Superior temporal gyrus (tissue), 1 donor: ENCODE results near the gene FBXO4.
A peak's percentile ranks its signal among the peaks of the same experiment; 100 is the strongest.
"Not testable (repeated sequence)": the region's sequence is repeated elsewhere in the genome, so short reads cannot be mapped to it uniquely, and the experiment has no call there.

ENCODE experiments used
- DNase-seq: peaks from one replicate; pipeline ENCODE4 v3.0.0-alpha.2; 2016; ENCODE audit errors: extremely low spot score

The FBXO4 gene

DNA sequence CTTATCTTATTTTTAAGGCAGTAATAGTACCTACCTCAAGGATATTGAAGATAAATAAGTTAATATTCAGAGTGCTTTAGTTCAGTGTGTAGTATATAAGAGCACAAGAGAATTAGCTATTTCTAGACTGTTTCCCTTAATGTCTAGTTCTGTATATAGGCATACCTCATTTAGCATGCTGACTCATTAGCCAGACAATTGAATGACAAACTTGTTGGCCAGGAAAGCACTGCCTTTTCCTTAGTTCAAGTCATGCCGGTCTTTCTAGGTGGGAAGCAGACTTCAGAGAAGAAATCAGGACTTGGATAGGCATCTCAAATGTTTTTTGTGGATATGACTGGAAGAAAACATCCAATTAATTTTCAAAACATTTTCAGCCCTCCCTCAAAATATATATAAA, 3.2 kb upstream of the FBXO4 start:
- DNase-seq, result no peak

DNA sequence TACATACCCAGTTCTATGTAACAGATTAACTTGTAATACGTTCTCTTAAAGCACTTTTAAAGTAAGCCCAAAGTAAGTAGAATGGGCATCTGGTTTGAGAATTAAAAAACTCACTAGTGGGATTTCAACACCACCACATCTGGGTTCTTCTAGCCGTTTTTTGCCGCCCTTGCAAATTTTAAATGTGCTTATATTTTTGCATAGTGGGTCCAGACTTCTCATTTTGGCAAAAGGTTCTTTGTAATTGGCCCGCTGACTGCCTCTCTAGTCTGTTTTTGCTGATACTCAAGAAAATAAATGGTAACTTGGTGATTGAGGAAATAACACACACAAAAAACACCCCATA, 582 bp upstream of the FBXO4 start:
- peak; percentile 19 for DNase-seq

DNA sequence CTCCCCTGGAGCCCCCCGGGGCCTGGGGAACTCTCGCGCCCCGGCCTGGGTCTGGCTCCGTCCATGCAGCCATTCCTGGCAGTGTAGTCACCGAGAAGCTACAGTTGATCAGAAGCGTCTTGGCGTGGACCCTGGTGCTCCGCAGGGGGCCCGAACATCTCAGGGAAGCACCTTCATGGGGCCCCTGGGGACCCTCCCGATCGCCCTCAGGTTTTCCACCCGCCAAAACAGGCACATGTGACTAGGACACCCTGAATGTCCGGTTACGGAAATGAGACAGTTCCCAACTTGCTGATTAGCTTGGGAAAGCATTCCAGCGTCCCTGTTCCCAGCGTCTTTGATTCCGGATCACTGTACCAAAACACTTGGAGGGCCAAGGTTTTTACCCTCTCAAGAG, 472 bp downstream of the FBXO4 start:
- peak; percentile 45 for DNase-seq

DNA sequence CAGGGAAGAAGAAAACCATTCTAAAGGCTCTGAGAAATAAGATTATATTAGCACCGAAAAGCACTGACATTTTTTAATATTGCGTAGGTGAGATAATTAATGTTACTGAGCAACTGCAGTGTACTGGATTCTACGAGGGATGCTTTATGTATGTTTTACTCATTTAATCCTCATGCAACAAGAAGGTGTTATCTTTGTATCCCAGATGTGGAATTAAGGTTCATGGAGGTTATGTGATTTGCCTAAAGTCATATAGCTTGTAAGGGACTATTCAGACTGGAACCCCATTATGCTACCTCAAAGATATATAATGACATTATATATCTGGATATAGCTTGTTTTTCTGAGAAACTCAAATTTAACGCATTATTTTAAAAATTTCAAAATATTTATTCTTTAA, 2.5 kb downstream of the FBXO4 start:
- DNase-seq, result no peak

DNA sequence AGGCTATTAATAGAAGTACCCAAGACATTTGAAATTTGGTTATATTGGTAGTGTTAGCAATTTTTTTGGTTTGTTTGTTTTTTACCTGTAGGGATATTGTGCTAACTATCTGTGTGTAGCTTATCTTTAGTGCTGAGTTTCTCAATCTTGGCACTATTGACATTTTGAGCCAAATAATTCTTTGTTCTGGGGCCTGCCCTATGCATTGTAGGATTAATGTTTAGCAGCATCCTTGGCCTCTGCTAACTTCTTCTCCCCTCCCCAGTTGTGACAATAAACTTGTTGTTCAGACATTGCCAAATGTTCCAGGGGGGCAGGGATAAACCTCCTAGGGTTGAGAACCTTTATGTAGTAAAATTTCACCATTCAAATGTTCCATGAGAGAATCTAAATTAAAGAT, 4.0 kb downstream of the FBXO4 start:
- no peak for DNase-seq

DNA sequence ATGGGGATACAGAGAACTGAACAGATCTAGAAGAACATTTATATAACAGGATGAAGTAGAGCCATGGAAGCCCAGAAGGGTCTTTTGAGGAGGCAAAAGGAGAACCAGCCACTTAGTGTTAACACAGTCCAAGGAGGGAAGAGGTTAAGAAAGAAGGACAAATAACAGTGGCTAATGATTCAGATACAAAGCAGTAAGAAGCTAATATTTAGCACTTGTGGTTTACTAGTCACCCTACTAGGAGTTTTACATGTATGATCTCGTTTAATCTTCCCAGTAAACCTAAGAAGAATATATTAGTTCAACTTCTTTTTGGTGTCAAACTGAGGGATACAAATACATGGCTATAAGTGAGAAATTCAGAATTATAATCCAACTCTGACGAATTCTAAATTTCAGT, 7.7 kb downstream of the FBXO4 start:
- no peak for DNase-seq

DNA sequence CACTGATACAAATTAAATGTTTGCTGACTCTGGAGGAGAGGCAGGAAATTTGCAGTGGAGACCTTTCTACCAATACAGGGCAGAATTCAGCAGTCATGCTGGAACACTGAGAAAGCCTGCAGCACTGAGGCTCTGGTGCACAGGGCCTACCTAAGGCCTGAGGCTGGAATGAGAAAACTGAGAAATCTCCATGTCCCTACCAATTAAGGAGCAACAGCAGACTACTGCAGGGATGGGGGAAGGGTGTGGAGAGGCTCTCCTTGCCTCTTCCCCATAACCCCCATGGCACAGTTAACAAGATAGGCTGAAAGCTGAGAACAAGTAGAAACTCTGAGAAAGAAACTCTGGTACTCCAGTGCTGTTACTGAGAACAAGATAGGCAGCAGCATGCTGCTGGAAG, 10.5 kb downstream of the FBXO4 start:
- no peak for DNase-seq

DNA sequence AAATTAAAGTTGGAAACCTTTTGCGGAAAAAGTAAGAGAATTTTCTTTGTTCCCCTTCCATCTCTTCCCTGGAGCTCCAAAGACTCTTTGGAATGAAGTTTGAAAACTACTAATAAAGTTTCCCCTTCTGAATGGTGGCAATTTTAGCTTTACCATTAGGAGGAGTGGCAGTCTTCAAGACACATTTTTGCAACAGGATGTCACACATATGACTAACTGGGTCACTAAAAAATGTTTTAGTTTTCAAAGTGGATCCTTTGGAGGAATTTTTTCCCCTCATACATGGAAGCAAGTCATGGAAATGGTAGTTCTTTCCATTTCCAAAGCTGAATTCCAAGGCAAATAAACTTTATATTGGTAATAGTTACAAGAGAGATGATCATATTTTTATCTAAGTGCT, 15.6 kb downstream of the FBXO4 start:
- no peak for DNase-seq

DNA sequence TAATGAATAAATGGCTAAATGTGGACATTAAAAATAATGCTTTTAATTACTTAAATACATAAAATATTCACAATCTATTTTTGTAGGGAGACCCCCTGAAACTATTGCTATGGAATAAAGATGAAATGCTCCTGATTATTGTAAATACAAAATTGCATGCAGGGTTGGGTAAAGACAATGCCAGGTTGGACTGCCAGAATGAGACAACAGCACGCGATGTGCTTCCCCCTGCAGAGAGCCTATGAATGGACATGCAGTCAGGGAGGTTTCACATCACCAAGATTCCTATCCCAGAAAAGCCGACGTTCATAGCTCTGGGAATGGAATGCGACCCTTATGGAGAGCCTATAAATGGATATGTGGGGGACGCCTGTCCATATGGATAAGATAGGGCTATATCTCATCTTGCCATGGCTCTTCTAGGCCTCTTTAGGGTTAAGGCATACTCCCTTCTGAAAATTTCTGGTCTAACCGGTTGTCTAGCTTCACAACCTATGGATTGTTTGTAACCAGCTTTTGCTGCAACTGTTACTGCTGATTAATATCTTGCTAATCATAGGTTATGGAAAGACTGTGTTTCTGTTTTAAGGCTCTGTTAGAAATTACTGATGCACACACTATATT, 20.4 kb downstream of the FBXO4 start:
- DNase-seq, result not testable (repeated sequence)

DNA sequence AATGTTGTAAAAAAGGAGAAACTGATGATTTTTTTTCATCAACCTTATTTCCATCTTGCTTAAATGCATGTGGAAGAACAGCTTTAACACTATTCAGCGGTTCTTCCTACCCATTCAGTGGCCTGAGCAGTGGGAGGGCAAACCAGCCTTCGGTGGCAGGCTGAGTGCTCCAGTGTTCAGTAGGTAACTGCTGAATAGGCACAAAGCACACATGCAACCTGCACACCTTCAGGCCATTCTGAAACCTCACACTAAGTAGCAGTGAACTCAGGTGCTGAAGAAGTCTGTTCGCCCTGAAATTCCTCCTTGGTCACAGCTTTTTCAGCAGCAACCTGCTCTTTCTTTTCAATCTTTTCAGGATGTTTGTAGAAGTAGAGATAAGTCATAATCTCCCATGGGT, 26.1 kb downstream of the FBXO4 start:
- DNase-seq, result no peak

DNA sequence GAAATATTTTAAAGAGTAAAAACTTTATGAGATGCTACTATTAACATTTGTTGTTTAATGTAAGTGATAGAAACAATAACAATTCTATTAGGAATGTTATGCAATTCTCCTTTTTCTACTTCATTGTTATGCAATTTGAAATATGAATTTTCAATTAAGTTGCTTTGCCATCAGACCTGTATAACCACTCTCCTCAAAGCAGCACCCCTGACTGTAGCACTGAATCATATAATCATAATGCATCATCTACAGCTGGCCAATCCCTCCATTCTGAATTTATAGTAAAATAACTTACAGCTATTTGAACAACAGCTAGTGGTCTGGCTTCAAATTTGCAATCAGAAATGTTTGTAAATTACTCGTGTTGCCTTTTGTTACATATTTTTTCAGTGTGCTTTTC, 29.2 kb downstream of the FBXO4 start:
- no peak for DNase-seq

DNA sequence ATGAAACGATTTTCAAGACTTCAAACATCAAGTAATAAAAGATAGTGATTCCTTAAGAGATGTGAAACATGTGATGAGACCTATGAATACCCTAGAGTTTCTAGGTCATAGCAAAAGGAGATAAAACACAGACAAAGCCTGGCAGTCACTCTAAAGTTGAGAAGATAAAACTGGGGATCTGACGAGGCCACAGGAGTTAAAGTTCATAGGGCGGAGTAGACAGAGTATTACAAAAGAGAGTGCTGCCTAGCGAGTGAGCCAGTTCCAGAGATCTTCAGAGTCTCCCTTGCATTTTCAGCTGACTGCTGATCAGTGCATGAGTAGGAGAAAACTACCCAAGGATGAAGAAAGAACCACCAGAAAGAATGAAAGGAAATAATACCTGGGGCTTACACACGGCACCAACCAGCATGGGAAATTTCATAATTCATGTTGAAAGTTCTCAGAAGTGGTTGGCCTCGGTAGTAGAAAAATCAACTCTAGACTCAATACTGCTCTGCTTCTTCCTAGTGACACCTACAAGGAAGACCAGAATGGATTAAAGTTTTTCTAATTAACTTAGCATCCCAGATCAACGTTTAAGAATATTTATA, 30.4 kb downstream of the FBXO4 start:
- DNase-seq, result no peak

DNA sequence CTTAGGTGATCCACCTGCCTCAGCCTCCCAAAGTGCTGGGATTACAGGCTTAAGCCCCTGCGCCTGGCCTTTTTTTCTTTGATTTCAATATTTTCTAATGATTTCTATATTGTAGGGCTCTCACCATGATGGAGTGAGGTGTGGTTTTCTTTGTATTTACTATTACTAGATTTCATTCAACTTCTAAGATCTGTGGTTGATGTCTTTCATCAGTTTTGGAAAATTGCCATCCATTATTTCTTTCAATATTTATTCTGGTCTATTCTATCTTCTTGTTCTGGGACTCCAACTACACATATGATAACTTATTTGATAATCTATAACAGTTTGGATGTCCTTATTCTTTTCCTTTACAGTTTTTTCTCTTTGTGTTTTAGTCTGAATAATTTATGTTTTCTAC, 31.9 kb downstream of the FBXO4 start:
- no peak for DNase-seq

DNA sequence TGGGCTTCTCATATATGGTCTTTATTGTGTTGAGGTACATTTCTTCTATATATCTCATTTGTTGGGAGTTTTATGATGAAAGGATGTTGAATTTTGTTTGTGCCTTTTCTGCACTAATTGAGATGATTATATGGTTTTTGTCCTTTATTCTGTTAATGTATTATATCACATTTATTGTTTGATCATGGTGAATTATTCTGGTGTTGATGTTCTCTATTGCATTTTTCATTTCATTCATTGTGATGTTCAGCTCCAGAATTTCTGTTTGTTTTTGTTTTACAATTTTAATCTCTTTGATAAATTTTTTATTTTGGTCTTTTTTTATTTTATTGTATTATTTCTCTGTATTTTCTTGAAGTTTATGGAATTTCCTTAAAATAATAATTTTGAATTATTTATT, 35.4 kb downstream of the FBXO4 start:
- DNase-seq, result no peak

DNA sequence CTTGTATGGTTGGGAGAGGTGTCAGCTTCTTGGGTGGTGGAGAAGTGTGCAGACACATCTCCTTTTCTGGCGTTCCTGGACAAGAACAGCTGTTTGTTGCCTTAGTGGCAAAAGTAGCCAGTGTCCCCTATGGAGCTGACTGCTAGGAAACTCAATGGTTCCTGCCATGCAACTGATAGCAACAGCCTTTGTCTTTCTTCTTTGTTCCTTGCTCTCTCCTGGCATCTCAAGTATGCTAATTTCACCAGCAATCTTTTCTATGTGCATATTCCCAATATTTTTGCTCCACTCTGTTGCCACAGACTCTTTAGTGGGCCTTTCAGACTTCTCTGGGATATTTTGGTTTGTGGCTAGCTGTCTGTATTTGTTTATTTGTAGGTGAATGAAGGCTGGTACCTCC, 36.7 kb downstream of the FBXO4 start:
- no peak for DNase-seq

DNA sequence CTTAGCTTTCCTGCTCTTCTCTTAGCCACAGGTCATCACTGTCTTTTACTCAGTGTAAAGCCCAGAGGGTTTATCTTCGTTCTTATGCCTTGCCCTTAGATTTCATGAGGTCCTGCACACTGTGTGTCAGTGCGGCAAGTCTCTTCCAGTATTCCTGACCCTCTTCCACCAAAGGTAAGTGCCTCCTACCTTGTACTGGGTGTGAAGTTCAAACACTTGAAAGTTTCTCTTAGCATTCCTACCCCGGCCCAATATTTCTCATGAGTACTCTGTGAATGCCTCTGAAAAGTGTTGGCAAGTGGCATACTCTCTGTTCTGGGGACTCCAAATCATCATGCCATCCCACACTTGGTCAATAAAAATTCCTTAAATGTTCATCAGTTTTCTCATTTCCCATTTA, 37.4 kb downstream of the FBXO4 start:
- no peak for DNase-seq

DNA sequence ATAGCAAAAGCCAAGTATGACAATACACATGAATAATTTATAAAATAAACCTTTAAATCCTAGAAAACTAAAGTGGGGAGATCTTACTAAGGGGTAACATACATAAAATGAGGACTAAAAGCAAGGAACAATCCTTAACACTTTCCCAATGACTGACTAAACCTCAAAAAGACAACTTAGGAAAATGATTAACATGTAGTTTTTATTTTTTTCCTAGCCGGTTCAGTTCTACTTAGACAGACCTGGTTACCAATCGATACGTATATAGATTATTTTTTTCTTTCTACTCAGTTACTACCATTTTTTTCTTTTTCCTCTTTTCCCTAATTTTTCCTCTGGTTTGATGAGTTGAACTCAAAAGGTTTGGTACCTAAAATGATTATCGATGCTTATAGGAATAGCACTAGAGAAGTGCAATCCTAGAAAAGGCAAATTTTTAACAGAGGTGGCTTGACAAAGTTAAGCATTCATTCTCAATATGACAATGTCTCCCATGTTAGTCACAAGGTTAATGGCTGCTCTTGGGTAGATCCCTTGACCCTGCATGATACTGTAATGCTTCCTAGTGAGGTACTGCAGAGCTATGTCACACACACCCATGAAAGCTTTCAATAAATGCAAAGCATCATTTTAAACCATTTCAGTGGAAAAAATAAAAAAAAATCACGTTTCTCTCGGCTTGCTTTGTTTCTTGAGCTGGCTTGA, 41.5 kb downstream of the FBXO4 start:
- no peak for DNase-seq

DNA sequence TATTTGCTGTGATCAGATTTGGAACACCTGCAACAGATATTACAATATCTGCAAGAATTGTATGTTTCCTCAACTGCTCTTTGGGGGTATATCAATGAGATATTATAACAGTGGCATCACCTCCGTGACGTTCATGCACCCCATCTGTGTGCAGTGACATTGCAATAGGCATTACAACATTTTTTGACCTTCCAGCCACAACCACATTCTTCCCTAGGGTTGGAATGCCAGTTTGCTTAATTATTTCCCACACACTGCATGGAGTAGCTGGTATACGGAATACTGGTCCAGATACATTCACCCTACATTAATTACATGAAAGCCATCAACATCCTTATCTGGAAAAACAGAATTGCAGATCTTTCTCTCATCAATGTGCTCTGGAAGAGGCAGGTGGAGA, 42.3 kb downstream of the FBXO4 start:
- DNase-seq, result no peak

DNA sequence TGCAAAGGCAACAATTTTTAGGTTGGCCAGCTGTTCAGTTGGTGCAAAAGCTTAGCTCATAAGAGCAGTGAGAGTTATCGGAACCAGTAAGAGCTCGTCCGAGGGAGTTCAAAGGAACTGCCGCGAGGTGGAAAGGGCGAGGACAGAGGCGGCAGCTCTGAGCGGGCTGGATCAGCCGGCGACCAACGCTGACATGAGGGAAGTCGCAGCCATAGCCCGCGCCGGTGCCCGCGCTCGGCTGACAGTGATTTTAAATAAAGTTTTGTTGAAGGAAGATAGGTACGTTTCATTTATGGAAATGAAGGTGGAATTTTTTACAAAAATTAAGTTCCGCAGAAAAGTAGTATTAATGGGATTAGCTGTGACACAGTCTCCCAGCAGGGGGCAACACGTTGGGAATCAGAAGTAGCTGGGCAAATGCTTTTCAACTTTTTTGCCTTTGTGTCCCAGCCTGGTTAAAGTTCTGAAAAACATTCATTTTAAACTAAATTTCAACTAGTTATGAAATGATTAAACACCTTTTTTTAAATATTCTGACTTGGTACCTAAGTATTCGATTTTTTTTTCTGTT, 43.2 kb downstream of the FBXO4 start:
- no peak for DNase-seq

DNA sequence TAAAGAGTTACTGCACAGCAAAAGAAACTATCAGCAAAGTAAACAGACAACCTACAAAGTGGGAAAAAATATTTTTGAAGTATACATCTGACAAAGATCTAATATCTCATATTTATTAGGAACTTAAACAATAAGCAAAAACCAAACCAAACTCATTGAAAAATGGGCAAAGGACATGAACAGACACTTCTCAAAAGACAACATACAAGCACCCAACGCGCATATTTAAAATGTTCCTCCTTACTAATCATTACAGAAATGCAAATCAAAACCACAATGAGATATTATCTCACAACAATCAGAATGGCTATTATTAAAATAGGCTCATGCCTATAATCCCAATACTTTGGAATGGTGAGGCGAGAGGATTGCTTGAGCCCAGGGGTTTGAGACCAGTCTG, 48.0 kb downstream of the FBXO4 start:
- DNase-seq, result no peak

DNA sequence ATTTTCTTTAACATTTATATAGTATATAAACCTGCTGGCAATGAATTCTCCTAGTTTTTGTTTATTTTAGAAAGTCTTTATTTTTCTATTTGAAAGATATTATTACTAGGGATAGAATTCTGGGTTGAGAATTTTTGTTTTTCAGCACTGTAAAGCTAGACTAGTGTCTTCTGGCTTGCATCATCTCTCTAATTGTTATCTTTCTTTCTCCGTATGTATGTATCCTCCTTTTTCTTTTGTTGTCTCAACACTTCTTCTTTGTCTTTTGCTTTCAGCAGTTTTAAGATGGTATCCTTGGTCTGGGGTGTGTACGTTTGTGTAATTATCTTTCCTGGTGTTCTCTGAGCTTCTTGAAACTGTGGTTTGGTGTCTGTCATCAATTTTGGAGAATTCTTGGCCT, 48.8 kb downstream of the FBXO4 start:
- DNase-seq, result no peak

DNA sequence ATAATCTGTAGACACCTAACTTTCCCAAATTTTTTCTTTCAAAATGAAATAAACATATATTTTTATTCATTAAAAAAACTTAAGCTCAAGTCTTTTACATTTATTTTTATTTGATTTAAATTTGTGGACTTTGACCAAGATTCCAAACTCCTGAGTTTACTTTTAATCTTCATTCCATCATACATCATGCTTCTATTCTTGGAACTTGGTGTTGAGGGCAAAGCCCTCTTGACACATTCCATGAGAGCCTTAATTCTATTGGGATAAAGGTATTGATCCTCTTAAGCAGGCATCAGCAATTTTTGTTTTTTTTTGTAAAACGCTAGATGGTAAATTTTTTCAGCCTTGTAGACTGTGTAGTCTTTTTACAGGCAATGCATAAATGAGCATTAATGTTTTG, 53.6 kb downstream of the FBXO4 start:
- DNase-seq, result no peak

DNA sequence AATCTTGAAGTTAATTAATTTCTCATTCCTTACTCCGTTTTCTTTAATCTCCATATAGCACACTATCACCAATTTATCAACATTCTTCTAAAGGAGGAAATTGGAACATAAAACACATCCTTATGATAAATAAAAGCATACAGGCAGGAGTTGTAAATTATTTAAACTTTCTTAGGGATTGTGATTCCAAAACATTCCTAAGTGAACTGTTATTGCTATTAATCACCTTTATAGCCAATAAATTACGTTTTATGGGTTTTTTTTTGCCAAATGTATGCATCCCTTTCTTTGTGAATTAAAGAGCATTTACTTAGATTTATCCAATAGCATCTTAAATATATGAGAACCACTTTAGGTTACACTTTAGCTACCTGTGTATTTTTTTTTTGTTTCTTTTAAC, 55.3 kb downstream of the FBXO4 start:
- no peak for DNase-seq
